SK-N-SH (cell line): ENCODE data around the gene SIGLEC6.

Experiments
- EP300 ChIP-seq, 2 experiments: IDR thresholded peaks; 2 replicates each; pipeline versions ENCODE4 v1.4.0 to v1.6.1; 2012; ENCODE audit warnings: borderline replicate concordance in 1 of 2, low read depth in 1 of 2, low read length in 1 of 2
- MEF2A ChIP-seq: IDR thresholded peaks from 2 replicates; pipeline ENCODE4 v1.4.0; 2012; ENCODE audit warnings: low read depth, borderline replicate concordance
- MXI1 ChIP-seq: IDR thresholded peaks from 2 replicates; pipeline ENCODE4 v1.6.1; 2012; ENCODE audit warnings: mild to moderate bottlenecking, low read depth, low read length, improper control_type of control experiment
- POLR2AphosphoS5 ChIP-seq: IDR thresholded peaks from 2 replicates; pipeline ENCODE4 v1.6.1; 2012; ENCODE audit warnings: low read depth, low read length
- RAD21 ChIP-seq: IDR thresholded peaks from 2 replicates; pipeline ENCODE4 v1.6.1; 2012; ENCODE audit warnings: mild to moderate bottlenecking, low read length
- REST ChIP-seq: IDR thresholded peaks from 2 replicates; pipeline ENCODE4 v1.6.1; 2012; ENCODE audit warnings: mild to moderate bottlenecking, low read depth, low read length, moderate library complexity
- TCF12 ChIP-seq: IDR thresholded peaks from 2 replicates; pipeline ENCODE4 v1.4.0; 2012
- TF ChIP-seq, protein P1 (sequence below): fragments of 200-600 bp; sonication (generic); IDR thresholded peaks from 2 replicates; pipeline ENCODE4 v1.6.1; 2017; ENCODE audit warnings: antibody characterized with exemption, mild to moderate bottlenecking, moderate library complexity

DNA sequence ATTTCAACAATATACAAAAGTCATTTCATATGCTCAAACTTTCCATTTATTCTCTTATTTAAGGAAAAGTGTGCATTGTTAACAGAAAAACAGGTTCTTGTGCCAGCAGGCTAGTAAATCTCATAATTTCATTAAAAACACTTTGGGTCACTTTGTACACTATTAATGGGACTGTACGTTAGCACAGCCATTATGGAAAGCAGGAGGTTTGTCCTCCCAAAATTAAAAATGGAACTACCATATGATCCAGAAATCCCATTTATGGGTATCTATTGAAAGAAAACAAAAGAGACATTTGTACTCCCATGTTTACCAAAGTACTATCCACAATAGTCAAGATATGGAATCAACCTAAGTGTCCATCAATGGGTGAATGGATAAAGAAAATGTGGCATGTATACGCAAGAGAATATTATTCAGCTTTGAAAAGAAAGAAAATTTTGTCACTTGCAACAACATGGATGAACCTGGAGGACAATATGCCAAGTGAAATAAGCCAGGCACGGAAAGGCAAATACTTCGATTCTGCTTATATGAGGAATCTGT is 8.4 kb upstream of the SIGLEC6 start:
- TF ChIP-seq, protein P1, sequence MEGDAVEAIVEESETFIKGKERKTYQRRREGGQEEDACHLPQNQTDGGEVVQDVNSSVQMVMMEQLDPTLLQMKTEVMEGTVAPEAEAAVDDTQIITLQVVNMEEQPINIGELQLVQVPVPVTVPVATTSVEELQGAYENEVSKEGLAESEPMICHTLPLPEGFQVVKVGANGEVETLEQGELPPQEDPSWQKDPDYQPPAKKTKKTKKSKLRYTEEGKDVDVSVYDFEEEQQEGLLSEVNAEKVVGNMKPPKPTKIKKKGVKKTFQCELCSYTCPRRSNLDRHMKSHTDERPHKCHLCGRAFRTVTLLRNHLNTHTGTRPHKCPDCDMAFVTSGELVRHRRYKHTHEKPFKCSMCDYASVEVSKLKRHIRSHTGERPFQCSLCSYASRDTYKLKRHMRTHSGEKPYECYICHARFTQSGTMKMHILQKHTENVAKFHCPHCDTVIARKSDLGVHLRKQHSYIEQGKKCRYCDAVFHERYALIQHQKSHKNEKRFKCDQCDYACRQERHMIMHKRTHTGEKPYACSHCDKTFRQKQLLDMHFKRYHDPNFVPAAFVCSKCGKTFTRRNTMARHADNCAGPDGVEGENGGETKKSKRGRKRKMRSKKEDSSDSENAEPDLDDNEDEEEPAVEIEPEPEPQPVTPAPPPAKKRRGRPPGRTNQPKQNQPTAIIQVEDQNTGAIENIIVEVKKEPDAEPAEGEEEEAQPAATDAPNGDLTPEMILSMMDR: no peak
- TF ChIP-seq RAD21 (no peak), REST (no peak), TCF12 (no peak), EP300 (IDR thresholded peaks at IDR 0.05; ENCODE audit: borderline replicate concordance in 1 of 2, low read depth in 1 of 2, low read length in 1 of 2) (no peak), MXI1 (no peak), MEF2A (no peak), POLR2AphosphoS5 (no peak)
